ENCODE data around the gene FYN. TPM values are rescaled to one million over a fixed set of nuclear protein-coding genes. Genes with fewer than 3 reads are reported as not detected.

The FYN gene
- total and polyA plus RNA-seq, 2 of the 8 experiments (the other 6 are each of a cell fraction or from before 2014, with no cell fraction given) = 46.8 to 97.2 TPM

DNA sequence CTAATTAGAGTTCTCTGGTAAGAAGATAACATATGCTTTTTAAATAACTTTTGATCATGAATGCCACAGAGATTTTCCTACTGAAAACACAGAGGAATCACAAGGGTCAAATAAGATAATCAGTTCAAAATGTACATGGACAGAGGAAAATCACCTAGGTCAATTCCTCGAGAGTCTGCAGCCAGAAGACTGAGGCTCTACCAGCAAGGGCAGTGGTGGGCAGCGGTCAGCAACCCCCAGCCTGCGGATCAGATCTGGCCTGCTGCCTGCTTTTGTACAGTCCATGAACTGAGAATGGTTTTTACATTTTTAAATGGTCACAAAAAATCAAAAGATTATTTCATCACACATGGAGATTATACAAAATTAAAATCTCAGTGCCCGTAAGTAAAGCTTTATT is 79.0 kb downstream of the FYN start:
- DNase-seq (ENCODE audit: low read depth in 1 of 2, low spot score in 2 of 2) = no peak
- Histone ChIP-seq H3K27me3 (replicated peaks in 1 of 4; ENCODE audit: control insufficient read depth in 3 of 4, extremely low read depth in 1 of 4, insufficient read depth in 3 of 4, low read length in 3 of 4) (no peaks in the 10 kb centered on the region), H2BK20ac (ENCODE audit: low read length) (no peak overlapping the region), H4K20me1 (replicated peaks in 1 of 2; ENCODE audit: control insufficient read depth in 1 of 2, insufficient read depth in 2 of 2, low read length in 2 of 2) (peaks cover 0 to 2% of the 10 kb centered on the region in 2 experiments), H3K23me2 (ENCODE audit: low read depth, low read length) (no peaks in the 10 kb centered on the region), H3K56ac (replicated peaks; ENCODE audit: insufficient read length, low read depth, low read length) (no peak overlapping the region), H3K9ac (replicated peaks in 1 of 4; ENCODE audit: extremely low read depth in 1 of 4, low read depth in 3 of 4, low read length in 3 of 4) (no peak overlapping the region), H4K91ac (replicated peaks; ENCODE audit: insufficient read length, low read length) (no peak overlapping the region), H2AFZ (ENCODE audit: low read length) (no peak overlapping the region), H3K4me2 (ENCODE audit: insufficient read depth in 1 of 2, low read depth in 2 of 2, low read length in 2 of 2) (no peak overlapping the region), H2AK5ac (ENCODE audit: low read depth, low read length) (no peak overlapping the region), H3K4ac (replicated peaks; ENCODE audit: insufficient read length, low read depth, low read length) (no peak overlapping the region), H3K14ac (ENCODE audit: insufficient read length) (no peak overlapping the region), H3K4me3 (ENCODE audit: extremely low read depth in 1 of 4, insufficient read depth in 2 of 4, low read depth in 3 of 4, low read length in 4 of 4) (no peak overlapping the region), H2BK12ac (ENCODE audit: low read depth, low read length) (no peak overlapping the region), H4K5ac (ENCODE audit: insufficient read length, low read depth, low read length) (no peak overlapping the region), H3K79me2 (ENCODE audit: control insufficient read depth in 1 of 2, insufficient read depth in 2 of 2, low read length in 2 of 2) (peaks cover 0 to 12% of the 10 kb centered on the region in 2 experiments; a peak in 2 of 4 replicates), H3K79me1 (ENCODE audit: low read depth, low read length) (no peaks in the 10 kb centered on the region; the same call in 1 of the 2 replicates), H2BK120ac (replicated peaks; ENCODE audit: low read depth, low read length) (no peak overlapping the region), H3K18ac (ENCODE audit: extremely low read depth, low read length) (no peak overlapping the region), H3K4me1 (replicated peaks in 1 of 4; ENCODE audit: control insufficient read depth in 3 of 4, insufficient read depth in 4 of 4, low read length in 3 of 4) (peaks cover 0 to 12% (median 3%) of the 10 kb centered on the region in 4 experiments; a peak in 3 of 7 replicates), H3K23ac (ENCODE audit: insufficient read length) (no peak overlapping the region), H2BK5ac (ENCODE audit: low read depth, low read length) (no peak overlapping the region), H4K8ac (ENCODE audit: extremely low read depth, insufficient read depth, low read length) (no peak overlapping the region), H3K9me3 (ENCODE audit: insufficient read depth in 2 of 2, low read depth in 1 of 2, low read length in 1 of 2) (no peaks in the 10 kb centered on the region), H3K36me3 (ENCODE audit: control insufficient read depth in 2 of 4, insufficient read depth in 4 of 4, low read length in 3 of 4) (no peaks in the 10 kb centered on the region), H2BK15ac (ENCODE audit: low read length) (no peak overlapping the region), H3K27ac (ENCODE audit: low read depth, low read length) (no peak overlapping the region)
- 98% methylated on average over 4 of the region's 4 CpGs; no CpG with 5 or more reads in 1 of the 2 experiments for WGBS, 2 experiments (ENCODE audit: extremely low coverage in 1 of 2, insufficient coverage in 1 of 2, insufficient read length in 1 of 2, insufficient replicate concordance in 2 of 2, low coverage in 1 of 2, low lambda C conversion rate in 2 of 2, missing lambda C conversion rate in 1 of 2)
- POLR2A ChIA-PET (ENCODE audit: partially characterized antibody) = no interaction called here
- TF ChIP-seq RAD21 (IDR thresholded peaks at IDR 0.05 in 1 of 2, conservative IDR thresholded peaks at IDR 0.05 in 1 of 2; ENCODE audit: low read depth in 2 of 2, low read length in 2 of 2) = no peak
- no peak for TF ChIP-seq POLR2A (IDR thresholded peaks at IDR 0.05; ENCODE audit: control extremely low read depth in 1 of 2, low read depth in 2 of 2, low read length in 2 of 2)
- no peak for TF ChIP-seq CEBPB (IDR thresholded peaks at IDR 0.05; ENCODE audit: low read depth, low read length)
- no peak for TF ChIP-seq BCL11A (IDR thresholded peaks at IDR 0.05; ENCODE audit: low read depth in 2 of 2, low read length in 2 of 2)
- no peak for TF ChIP-seq SIRT6 (IDR thresholded peaks at IDR 0.05; ENCODE audit: low read length)
- no peak for TF ChIP-seq SP2 (IDR thresholded peaks at IDR 0.05; ENCODE audit: low read length)
- TF ChIP-seq CTCF (IDR thresholded peaks at IDR 0.05; ENCODE audit: control extremely low read depth in 1 of 3, insufficient read depth in 1 of 3, low read depth in 1 of 3, low read length in 3 of 3) = no peak
- no peak for TF ChIP-seq RBBP5 (IDR thresholded peaks at IDR 0.05; ENCODE audit: borderline replicate concordance, low read depth, low read length)
- TF ChIP-seq POLR2AphosphoS5 (IDR thresholded peaks at IDR 0.05; ENCODE audit: low read depth, low read length) = no peak
- TF ChIP-seq MAX (IDR thresholded peaks at IDR 0.05) = no peak
- CTCF ChIA-PET (ENCODE audit: partially characterized antibody) = no interaction called here
- FAIRE-seq = no peak
